Endodermal cell (in vitro differentiated cells): Measurements from ENCODE around the gene CHN2. TPM values are rescaled to one million over a fixed set of nuclear protein-coding genes. Genes with fewer than 3 reads are reported as not detected.

ENCODE experiments used
- DNase-seq: peaks from one replicate; pipeline ENCODE4 v3.0.0-alpha.2; 2017
- H3K27ac ChIP-seq: 2 replicates; pipeline ENCODE4 v1.5.1; 2013; ENCODE audit warnings: mild to moderate bottlenecking, low read depth, low read length, moderate library complexity
- H3K27me3 ChIP-seq: 2 replicates; pipeline ENCODE4 v1.6.1; 2013; ENCODE audit warnings: mild to moderate bottlenecking, low read length, moderate library complexity; ENCODE audit not compliant: insufficient read depth, control insufficient read depth, poor library complexity, severe bottlenecking
- H3K36me3 ChIP-seq: 2 replicates; pipeline ENCODE4 v1.7.0; 2013; ENCODE audit warnings: mild to moderate bottlenecking, low read length, moderate library complexity; ENCODE audit not compliant: control insufficient read depth, insufficient read depth
- H3K4me1 ChIP-seq: one replicate; pipeline ENCODE4 v1.7.0; 2013; ENCODE audit warnings: low read length; ENCODE audit not compliant: control insufficient read depth, insufficient read depth
- H3K4me3 ChIP-seq: 2 replicates; pipeline ENCODE4 v1.5.1; 2013; ENCODE audit warnings: mild to moderate bottlenecking, low read length, moderate library complexity
- H3K9ac ChIP-seq: 2 replicates; pipeline ENCODE4 v1.6.1; 2013; ENCODE audit warnings: mild to moderate bottlenecking, low read length, moderate library complexity; ENCODE audit not compliant: poor library complexity, severe bottlenecking; ENCODE audit errors: extremely low read depth
- H3K9me3 ChIP-seq: 2 replicates; pipeline ENCODE4 v1.6.1; 2013; ENCODE audit warnings: mild to moderate bottlenecking, low read length, moderate library complexity; ENCODE audit not compliant: control insufficient read depth
- H3K27ac Mint-ChIP-seq: 2 replicates; pipeline ENCODE4 v1.8.0; 2020; ENCODE audit warnings: mixed read lengths
- H3K27me3 Mint-ChIP-seq: 2 replicates; pipeline ENCODE4 v1.8.0; 2021; ENCODE audit warnings: mild to moderate bottlenecking, mixed read lengths; ENCODE audit not compliant: insufficient read depth
- H3K36me3 Mint-ChIP-seq: 2 replicates; pipeline ENCODE4 v1.8.0; 2020; ENCODE audit warnings: low read depth, mixed read lengths
- H3K4me1 Mint-ChIP-seq: 2 replicates; pipeline ENCODE4 v1.8.0; 2020; ENCODE audit warnings: mixed read lengths
- H3K4me3 Mint-ChIP-seq: 2 replicates; pipeline ENCODE4 v1.8.0; 2020; ENCODE audit warnings: mild to moderate bottlenecking, moderate library complexity, mixed read lengths
- H3K9me3 Mint-ChIP-seq: 2 replicates; pipeline ENCODE4 v1.8.0; 2020; ENCODE audit warnings: mild to moderate bottlenecking, mixed read lengths
- WGBS, 2 experiments: methylation state at CpG; one replicate each; pipeline versions ENCODE4 v1.1.5 to v1.1.7; 2013; ENCODE audit warnings: missing lambda C conversion rate in 2 of 2, mixed read lengths in 1 of 2; ENCODE audit not compliant: insufficient coverage in 1 of 2, insufficient read length in 1 of 2; 5-methylcytosine and 5-hydroxymethylcytosine counted together
- total RNA-seq, 2 donors: library from RNA; stranded (reverse); fragmentation: NEBNext Ultra II Directional in 1 of 2; extraction: Animal tissue kit (Norgen Biotek cat#: 25700) in 1 of 2; gene quantifications; 2 replicates in 1 of 2; 3 replicates in 1 of 2; pipeline ENCODE4 v1.2.1, GENCODE V29; 2021
- TF ChIP-seq, protein P1 (sequence below): fragments of 200-600 bp; sonication (generic); conservative IDR thresholded peaks from 2 replicates; pipeline ENCODE4 v1.5.0; 2021; ENCODE audit warnings: antibody characterized with exemption, mild to moderate bottlenecking

The CHN2 gene
- total RNA-seq, 2 donors from 2014 or later = 14.0 to 14.1 TPM

DNA sequence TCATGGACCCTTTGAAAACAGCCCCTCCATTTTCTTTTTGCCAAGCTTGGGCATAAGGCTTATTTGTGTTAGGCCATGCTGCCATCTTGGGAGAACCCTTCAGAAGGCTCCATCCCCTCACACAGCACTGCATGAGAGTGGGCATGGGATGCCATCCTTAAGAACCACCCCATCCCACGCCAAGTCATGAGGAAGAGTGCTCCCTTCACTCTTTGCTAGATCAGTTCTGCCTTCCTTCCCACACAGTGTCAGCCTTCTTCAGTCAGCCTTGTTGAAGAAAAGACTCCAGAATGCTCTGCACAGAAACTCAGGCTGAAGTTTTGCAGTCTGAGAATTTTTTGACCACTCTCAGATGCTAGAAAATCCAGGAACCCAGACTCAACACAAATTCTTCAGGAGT is 15.5 kb upstream of the CHN2 start:
- H3K4me3 Mint-ChIP-seq = no peak overlapping the region
- H3K27me3 Mint-ChIP-seq = no peaks in the 10 kb centered on the region
- no CpG with 5 or more reads among the region's 1 CpG for WGBS, 2 experiments
- Histone ChIP-seq H3K4me1 (no peaks in the 10 kb centered on the region), H3K9me3 (peaks cover 11% of the 10 kb centered on the region), H3K4me3 (no peak overlapping the region), H3K9ac (no peak overlapping the region), H3K27ac (no peak overlapping the region), H3K27me3 (no peaks in the 10 kb centered on the region), H3K36me3 (no peaks in the 10 kb centered on the region)
- H3K4me1 Mint-ChIP-seq = peaks cover 11% of the 10 kb centered on the region
- DNase-seq = no peak
- peaks cover 9% of the 10 kb centered on the region for H3K9me3 Mint-ChIP-seq
- TF ChIP-seq, protein P1, sequence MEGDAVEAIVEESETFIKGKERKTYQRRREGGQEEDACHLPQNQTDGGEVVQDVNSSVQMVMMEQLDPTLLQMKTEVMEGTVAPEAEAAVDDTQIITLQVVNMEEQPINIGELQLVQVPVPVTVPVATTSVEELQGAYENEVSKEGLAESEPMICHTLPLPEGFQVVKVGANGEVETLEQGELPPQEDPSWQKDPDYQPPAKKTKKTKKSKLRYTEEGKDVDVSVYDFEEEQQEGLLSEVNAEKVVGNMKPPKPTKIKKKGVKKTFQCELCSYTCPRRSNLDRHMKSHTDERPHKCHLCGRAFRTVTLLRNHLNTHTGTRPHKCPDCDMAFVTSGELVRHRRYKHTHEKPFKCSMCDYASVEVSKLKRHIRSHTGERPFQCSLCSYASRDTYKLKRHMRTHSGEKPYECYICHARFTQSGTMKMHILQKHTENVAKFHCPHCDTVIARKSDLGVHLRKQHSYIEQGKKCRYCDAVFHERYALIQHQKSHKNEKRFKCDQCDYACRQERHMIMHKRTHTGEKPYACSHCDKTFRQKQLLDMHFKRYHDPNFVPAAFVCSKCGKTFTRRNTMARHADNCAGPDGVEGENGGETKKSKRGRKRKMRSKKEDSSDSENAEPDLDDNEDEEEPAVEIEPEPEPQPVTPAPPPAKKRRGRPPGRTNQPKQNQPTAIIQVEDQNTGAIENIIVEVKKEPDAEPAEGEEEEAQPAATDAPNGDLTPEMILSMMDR = no peak
- peaks cover 3% of the 10 kb centered on the region for H3K36me3 Mint-ChIP-seq
- H3K27ac Mint-ChIP-seq = no peak overlapping the region

DNA sequence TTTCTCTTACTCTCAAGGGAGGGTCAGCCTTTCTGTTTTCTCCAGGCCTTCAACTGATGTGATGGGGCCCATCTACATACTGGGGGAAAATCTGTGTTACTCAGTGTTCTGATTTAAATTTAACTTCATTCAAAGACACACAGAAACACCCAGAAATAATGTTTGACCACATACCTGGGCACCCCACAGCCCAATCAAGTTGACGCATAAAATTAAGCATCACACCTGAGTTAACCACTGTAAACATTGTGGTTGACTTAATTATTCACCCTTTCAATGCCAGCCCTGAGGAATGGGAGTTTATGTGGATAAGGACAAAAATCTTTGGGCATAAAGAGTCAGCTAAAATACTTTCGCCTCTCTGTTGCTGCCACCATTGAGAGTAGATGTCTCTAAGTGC is 10.0 kb upstream of the CHN2 start:
- Histone ChIP-seq H3K27me3 (no peaks in the 10 kb centered on the region), H3K27ac (no peak overlapping the region), H3K9me3 (peaks cover 7% of the 10 kb centered on the region), H3K36me3 (no peaks in the 10 kb centered on the region), H3K9ac (no peak overlapping the region), H3K4me1 (no peaks in the 10 kb centered on the region), H3K4me3 (no peak overlapping the region)
- 100% methylated on average over 2 of the region's 2 CpGs; no CpG with 5 or more reads in 1 of the 2 experiments for WGBS, 2 experiments
- TF ChIP-seq, protein P1 = no peak
- Mint-ChIP-seq H3K27ac (no peak overlapping the region), H3K36me3 (no peaks in the 10 kb centered on the region), H3K4me1 (peaks cover 16% of the 10 kb centered on the region), H3K27me3 (no peaks in the 10 kb centered on the region), H3K9me3 (peaks cover 2% of the 10 kb centered on the region), H3K4me3 (no peak overlapping the region)
- no peak for DNase-seq

DNA sequence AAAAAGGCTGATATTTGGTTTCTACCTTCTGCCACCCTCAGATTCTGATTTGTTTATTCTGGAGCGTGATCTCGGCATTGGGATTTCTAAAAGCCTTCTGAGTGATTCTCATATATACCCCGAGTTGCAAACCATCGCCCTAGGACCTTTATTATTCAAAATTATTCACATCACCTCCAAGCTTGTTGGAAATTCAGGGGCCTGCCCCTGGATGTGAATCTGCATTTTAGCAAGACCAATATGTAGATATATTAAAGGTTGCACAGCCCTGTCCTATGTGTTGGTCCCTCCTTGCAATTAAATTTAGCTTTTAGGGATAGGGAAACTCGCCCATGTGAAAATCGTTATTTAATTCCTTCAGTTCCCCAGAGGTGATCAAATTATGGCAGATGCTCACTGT is 9.0 kb upstream of the CHN2 start:
- no peak overlapping the region for H3K9ac ChIP-seq
- Mint-ChIP-seq H3K4me3 (no peak overlapping the region), H3K36me3 (no peaks in the 10 kb centered on the region), H3K27ac (no peak overlapping the region), H3K9me3 (peaks cover 2% of the 10 kb centered on the region), H3K27me3 (no peaks in the 10 kb centered on the region), H3K4me1 (peaks cover 25% of the 10 kb centered on the region)
- H3K27ac ChIP-seq = no peak overlapping the region
- H3K4me1 ChIP-seq = peaks cover 9% of the 10 kb centered on the region
- TF ChIP-seq, protein P1 = no peak
- H3K27me3 ChIP-seq = no peaks in the 10 kb centered on the region
- DNase-seq = no peak
- 87 to 100% methylated on average over 4 to 6 of the region's 6 CpGs for whole genome bisulfite sequencing, 2 experiments
- H3K9me3 ChIP-seq = peaks cover 7% of the 10 kb centered on the region
- H3K4me3 ChIP-seq = no peak overlapping the region
- no peaks in the 10 kb centered on the region for H3K36me3 ChIP-seq
